Mucosa of descending colon (tissue), 3 donors: ENCODE results near the gene CCDC152. TPM values are rescaled to one million over a fixed set of nuclear protein-coding genes. Genes with fewer than 3 reads are reported as not detected.
A peak's percentile ranks its signal among the peaks of the same experiment; 100 is the strongest.
"Not testable (repeated sequence)": the region's sequence is repeated elsewhere in the genome, so short reads cannot be mapped to it uniquely, and the experiment has no call there.

ENCODE experiments used
- ATAC-seq: fragments of 200-7000 bp; cut with Tn5 transposase; one replicate; pipeline ENCODE4 v1.9.1; 2020; ENCODE audit warnings: mild to moderate bottlenecking, moderate library complexity
- DNase-seq, 3 donors: peaks; one replicate each; pipeline ENCODE4 v3.0.0-alpha.2; 2020
- H3K36me3 ChIP-seq: fragments of 200-600 bp; one replicate; pipeline ENCODE4 v1.8.0; 2021; ENCODE audit warnings: low read depth, mild to moderate bottlenecking
- H3K4me1 ChIP-seq: fragments of 200-600 bp; one replicate; pipeline ENCODE4 v1.8.0; 2021; ENCODE audit warnings: low read depth, mild to moderate bottlenecking
- H3K4me3 ChIP-seq: fragments of 200-600 bp; one replicate; pipeline ENCODE4 v1.8.0; 2021; ENCODE audit warnings: mild to moderate bottlenecking
- H3K9me3 ChIP-seq: fragments of 200-600 bp; one replicate; pipeline ENCODE4 v1.8.0; 2021; ENCODE audit warnings: mild to moderate bottlenecking
- intact Hi-C, 2 donors: fragments of 100-400 bp; cut with DNase I in 1 of 2; cut with micrococcal nuclease in 1 of 2; formaldehyde crosslinking; loops; one replicate each; pipeline versions ENCODE4 v1.11.0 to v1.11.1; 2022; cut with DNase I, micrococcal nuclease
- total RNA-seq, 3 donors: library from RNA; stranded (reverse); fragmentation: NEBNext Ultra II Directional in 2 of 3; extraction: Animal tissue kit (Norgen Biotek cat#: 25700) in 2 of 3; gene quantifications; one replicate each; pipeline versions ENCODE4 v1.2.1 to v1.2.4, GENCODE V29; 2021 to 2023
- TF ChIP-seq, protein P1 (sequence below): fragments of 200-600 bp; IDR thresholded peaks from one replicate; pipeline ENCODE4 v1.8.0; 2022; ENCODE audit warnings: antibody characterized with exemption, mild to moderate bottlenecking
- donor health status: DM: no; HTN: no; CAD: no; lungs with moderate emphysema.
- donor health status: DM: no; HTN: no; CAD: no.
- donor health status: DM: no; HTN: yes; CAD: no.

The CCDC152 gene
- total RNA-seq, 3 donors from 2014 or later = 0.12 to 0.94 (median 0.47) TPM

DNA sequence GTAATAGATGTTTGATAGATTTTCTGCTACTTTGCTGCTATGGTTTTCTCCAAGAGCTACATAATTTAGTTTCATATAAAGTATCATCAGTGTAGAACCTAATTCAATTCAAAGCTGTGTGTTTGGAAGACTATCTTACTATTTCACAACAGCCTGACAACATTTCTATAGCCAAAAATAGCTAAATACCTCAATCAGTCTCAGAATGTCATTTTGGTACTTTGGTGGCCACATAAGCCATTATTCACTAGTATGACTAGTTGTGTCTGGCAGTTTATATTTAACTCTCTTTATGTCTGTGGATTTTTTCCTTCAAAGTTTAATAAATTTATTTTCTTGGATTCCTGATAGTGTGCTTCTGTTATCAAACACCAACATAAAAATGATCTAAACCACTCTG, 35.1 kb upstream of the CCDC152 start:
- no peak overlapping the region for H3K4me3 ChIP-seq
- H3K9me3 ChIP-seq = no peaks in the 10 kb centered on the region
- intact Hi-C loops = no loop called here
- ATAC-seq (no peak), DNase-seq (no peak)
- H3K4me1 ChIP-seq = no peaks in the 10 kb centered on the region
- TF ChIP-seq, protein P1, sequence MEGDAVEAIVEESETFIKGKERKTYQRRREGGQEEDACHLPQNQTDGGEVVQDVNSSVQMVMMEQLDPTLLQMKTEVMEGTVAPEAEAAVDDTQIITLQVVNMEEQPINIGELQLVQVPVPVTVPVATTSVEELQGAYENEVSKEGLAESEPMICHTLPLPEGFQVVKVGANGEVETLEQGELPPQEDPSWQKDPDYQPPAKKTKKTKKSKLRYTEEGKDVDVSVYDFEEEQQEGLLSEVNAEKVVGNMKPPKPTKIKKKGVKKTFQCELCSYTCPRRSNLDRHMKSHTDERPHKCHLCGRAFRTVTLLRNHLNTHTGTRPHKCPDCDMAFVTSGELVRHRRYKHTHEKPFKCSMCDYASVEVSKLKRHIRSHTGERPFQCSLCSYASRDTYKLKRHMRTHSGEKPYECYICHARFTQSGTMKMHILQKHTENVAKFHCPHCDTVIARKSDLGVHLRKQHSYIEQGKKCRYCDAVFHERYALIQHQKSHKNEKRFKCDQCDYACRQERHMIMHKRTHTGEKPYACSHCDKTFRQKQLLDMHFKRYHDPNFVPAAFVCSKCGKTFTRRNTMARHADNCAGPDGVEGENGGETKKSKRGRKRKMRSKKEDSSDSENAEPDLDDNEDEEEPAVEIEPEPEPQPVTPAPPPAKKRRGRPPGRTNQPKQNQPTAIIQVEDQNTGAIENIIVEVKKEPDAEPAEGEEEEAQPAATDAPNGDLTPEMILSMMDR = no peak
- H3K36me3 ChIP-seq = no peaks in the 10 kb centered on the region

DNA sequence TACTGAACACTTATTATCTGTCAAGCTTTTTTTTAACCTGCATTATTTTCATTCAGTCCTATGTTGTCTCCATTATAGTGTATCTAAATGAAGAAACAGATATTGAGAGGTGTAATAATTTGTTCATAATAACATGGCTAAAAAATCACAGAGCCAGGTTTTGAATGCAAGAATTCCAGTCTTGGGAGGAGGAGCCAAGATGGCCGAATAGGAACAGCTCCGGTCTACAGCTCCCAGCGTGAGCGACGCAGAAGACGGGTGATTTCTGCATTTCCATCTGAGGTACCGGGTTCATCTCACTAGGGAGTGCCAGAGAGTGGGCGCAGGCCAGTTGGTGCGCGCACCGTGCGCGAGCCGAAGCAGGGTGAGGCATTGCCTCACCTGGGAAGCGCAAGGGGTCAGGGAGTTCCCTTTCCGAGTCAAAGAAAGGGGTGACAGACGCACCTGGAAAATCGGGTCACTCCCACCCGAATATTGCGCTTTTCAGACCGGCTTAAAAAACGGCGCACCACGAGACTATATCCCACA, 22.0 kb upstream of the CCDC152 start:
- DNase-seq, H3K4me3 ChIP-seq, H3K9me3 ChIP-seq, H3K4me1 ChIP-seq, H3K36me3 ChIP-seq, intact Hi-C loops, ATAC-seq: not testable (repeated sequence)

DNA sequence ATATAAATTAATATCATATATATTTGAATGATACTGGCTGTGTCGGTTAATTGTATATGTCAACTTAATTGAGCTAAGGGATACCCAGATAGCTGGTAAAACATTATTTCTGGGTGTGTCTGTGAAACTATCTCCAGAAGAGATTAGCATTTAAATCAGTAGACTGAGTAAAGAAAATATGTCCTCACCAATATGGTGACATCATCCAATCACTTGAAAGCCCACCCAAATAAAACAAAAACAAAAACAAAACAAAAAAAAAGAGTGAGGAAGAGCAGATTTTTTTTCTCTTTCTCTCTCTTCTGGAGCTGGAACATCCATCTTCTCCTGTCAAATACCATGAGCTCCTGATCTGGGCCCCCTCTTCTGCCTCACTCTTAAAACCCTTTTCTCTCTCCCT, 15.7 kb upstream of the CCDC152 start:
- DNase-seq (no peak), ATAC-seq (no peak)
- Histone ChIP-seq H3K9me3 (no peaks in the 10 kb centered on the region), H3K4me3 (no peak overlapping the region), H3K36me3 (no peaks in the 10 kb centered on the region), H3K4me1 (no peaks in the 10 kb centered on the region)
- intact Hi-C loops = no loop called here
- TF ChIP-seq, protein P1 = no peak

DNA sequence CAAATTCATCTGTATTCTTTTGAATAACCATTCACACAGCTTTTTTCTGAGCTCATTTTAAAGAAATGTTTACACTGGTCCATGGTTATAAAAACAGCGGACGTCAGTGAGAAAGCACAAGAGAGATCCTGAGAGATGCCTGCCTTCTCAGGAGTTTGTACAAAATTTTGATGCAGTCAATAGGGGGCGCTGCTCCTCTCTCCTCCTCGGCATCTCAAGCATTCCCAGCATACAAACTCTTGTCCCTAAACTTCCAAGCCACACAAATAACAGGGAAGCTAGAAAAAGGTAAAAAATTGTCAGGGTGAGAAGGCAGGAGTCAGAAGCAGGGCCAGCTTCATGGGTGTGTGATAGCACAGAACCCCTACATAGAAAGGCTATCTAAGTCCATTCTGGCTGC, 11.2 kb upstream of the CCDC152 start:
- H3K9me3 ChIP-seq = no peaks in the 10 kb centered on the region
- TF ChIP-seq, protein P1 = no peak
- H3K36me3 ChIP-seq = no peaks in the 10 kb centered on the region
- DNase-seq = peak in 1 of 3 donors; percentile 36
- ATAC-seq = peak; percentile 40
- no peaks in the 10 kb centered on the region for H3K4me1 ChIP-seq
- intact Hi-C loops = no loop called here
- no peak overlapping the region for H3K4me3 ChIP-seq

DNA sequence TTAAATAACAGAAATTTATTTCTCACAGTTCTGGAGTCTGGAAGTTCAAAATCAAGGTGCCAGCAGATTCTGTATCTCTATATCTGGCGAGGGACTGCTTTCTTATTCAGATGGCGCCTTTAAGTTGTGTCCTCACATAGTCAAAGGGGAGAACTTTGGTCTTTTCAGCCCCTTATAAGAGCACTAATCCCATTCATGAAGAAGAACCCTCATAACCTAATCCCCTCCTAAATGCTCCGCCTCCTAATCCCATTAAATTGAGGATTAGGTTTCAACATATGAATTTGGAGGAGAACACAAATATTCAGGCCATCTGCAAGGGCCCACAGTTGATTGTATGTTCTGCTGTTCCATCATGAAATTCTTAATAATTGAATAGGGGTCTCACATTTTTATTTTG, 10.8 kb upstream of the CCDC152 start:
- H3K36me3 ChIP-seq = no peaks in the 10 kb centered on the region
- no peak for ATAC-seq
- H3K4me3 ChIP-seq = no peak overlapping the region
- intact Hi-C loops = no loop called here
- TF ChIP-seq, protein P1 = no peak
- no peaks in the 10 kb centered on the region for H3K9me3 ChIP-seq
- H3K4me1 ChIP-seq = no peaks in the 10 kb centered on the region
- DNase-seq = no peak

DNA sequence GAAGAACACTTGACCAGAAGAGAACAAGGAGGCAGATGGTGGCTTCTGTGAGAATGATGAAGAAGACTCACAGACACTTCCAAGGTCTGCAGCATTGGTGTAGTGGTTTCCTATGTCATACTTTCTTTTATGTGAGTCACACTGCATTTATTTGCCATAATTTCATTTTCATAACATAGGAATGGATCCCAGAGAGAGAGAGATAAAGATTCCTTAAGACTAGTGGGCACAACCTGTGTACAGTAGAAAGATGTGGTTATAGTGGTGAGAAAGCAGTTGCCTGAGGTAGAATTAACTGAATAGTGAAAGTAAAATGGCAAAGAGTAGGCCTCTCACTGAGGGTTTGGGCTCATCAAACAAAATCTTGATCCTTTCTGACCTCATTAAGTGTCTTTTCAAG, 7.6 kb upstream of the CCDC152 start:
- Histone ChIP-seq H3K4me3 (no peak overlapping the region), H3K9me3 (no peaks in the 10 kb centered on the region), H3K36me3 (no peaks in the 10 kb centered on the region), H3K4me1 (no peaks in the 10 kb centered on the region)
- ATAC-seq (no peak), DNase-seq (no peak)
- TF ChIP-seq, protein P1 = no peak
- intact Hi-C loops = no loop called here
